UCSD-AML1 (cell line): ENCODE measurements around the gene FMC1.
"Not testable (repeated sequence)": the region's sequence is repeated elsewhere in the genome, so short reads cannot be mapped to it uniquely, and the experiment has no call there.

Source experiments
- DNase-seq: peaks from one replicate; lab custom pipeline; 2025; ENCODE audit not compliant: unreplicated experiment; lab: John Stamatoyannopoulos, UW

The FMC1 gene

GRCh38 chr7:139340037-139340807, 915 bp upstream of the FMC1 start:
- peak; percentile 93 for DNase-seq

- DNase-seq = no peak
Measured at GRCh38 chr7:139340808-139341057, 404 bp upstream of the FMC1 start.

- DNase-seq = no peak
Measured at GRCh38 chr7:139341776-139342226, 664 bp downstream of the FMC1 start.

GRCh38 chr7:139345042-139345441, 3.9 kb downstream of the FMC1 start:
- no peak for DNase-seq

GRCh38 chr7:139351027-139351426, 9.9 kb downstream of the FMC1 start:
- no peak for DNase-seq

- no peak for DNase-seq
Measured at GRCh38 chr7:139354729-139355128, 13.6 kb downstream of the FMC1 start.

- no peak for DNase-seq
Measured at GRCh38 chr7:139355320-139355719, 14.2 kb downstream of the FMC1 start.

GRCh38 chr7:139357729-139358506, 16.8 kb downstream of the FMC1 start:
- not testable (repeated sequence) for DNase-seq

GRCh38 chr7:139358541-139359365, 17.6 kb downstream of the FMC1 start:
- peak; percentile 23 for DNase-seq

- peak; percentile 93 for DNase-seq
Measured at GRCh38 chr7:139359366-139360209, 18.5 kb downstream of the FMC1 start, which contains the start of gene LUC7L2. LUC7L2 (plus strand) TSS chr7:139359894; CDS start chr7:139360262, 368 bp downstream.

GRCh38 chr7:139360210-139360947, 19.2 kb downstream of the FMC1 start:
- peak; percentile 87 for DNase-seq

- DNase-seq = no peak
Measured at GRCh38 chr7:139360948-139361307, 19.8 kb downstream of the FMC1 start.

GRCh38 chr7:139361523-139361922, 20.4 kb downstream of the FMC1 start:
- DNase-seq = no peak

- no peak for DNase-seq
Measured at GRCh38 chr7:139362302-139362701, 21.2 kb downstream of the FMC1 start.

- DNase-seq = no peak
Measured at GRCh38 chr7:139362981-139363380, 21.8 kb downstream of the FMC1 start.

- DNase-seq = no peak
Measured at GRCh38 chr7:139365336-139365735, 24.2 kb downstream of the FMC1 start.

GRCh38 chr7:139366400-139366799, 25.3 kb downstream of the FMC1 start:
- no peak for DNase-seq

- no peak for DNase-seq
Measured at GRCh38 chr7:139367438-139368155, 26.5 kb downstream of the FMC1 start.

GRCh38 chr7:139370301-139370942, 29.3 kb downstream of the FMC1 start:
- DNase-seq = no peak
